Effector memory CD8-positive, alpha-beta T cell (primary cell): ENCODE data around the gene AGBL4.

Experiments
- ATAC-seq: fragments of 150-1000 bp; cut with Tn5 transposase; replicated peaks from 2 replicates; pipeline ENCODE4 v1.10.0; 2021; ENCODE audit warnings: mild to moderate bottlenecking, moderate library complexity
- DNase-seq, 3 experiments: peaks; one replicate each; pipeline ENCODE4 v3.0.0; 2021
- H3K27ac Mint-ChIP-seq, 2 donors: one replicate each; pipeline ENCODE4 v1.8.0; 2022; ENCODE audit warnings: mild to moderate bottlenecking in 2 of 2, mixed read lengths in 2 of 2, moderate library complexity in 2 of 2
- H3K27me3 Mint-ChIP-seq, 2 donors: one replicate each; pipeline ENCODE4 v1.8.0; 2022; ENCODE audit warnings: mixed read lengths in 2 of 2
- H3K36me3 Mint-ChIP-seq: one replicate; pipeline ENCODE4 v1.8.0; 2022; ENCODE audit warnings: mild to moderate bottlenecking, moderate library complexity, mixed read lengths; ENCODE audit not compliant: insufficient read depth
- H3K4me1 Mint-ChIP-seq, 2 donors: one replicate each; pipeline ENCODE4 v1.8.0; 2022; ENCODE audit warnings: low read depth in 2 of 2, mixed read lengths in 2 of 2
- H3K4me3 Mint-ChIP-seq, 2 donors: one replicate each; pipeline ENCODE4 v1.8.0; 2022; ENCODE audit warnings: mild to moderate bottlenecking in 2 of 2, mixed read lengths in 2 of 2, moderate library complexity in 2 of 2
- H3K9me3 Mint-ChIP-seq, 2 donors: one replicate each; pipeline ENCODE4 v1.8.0; 2022; ENCODE audit warnings: mixed read lengths in 2 of 2

Gene AGBL4

DNA sequence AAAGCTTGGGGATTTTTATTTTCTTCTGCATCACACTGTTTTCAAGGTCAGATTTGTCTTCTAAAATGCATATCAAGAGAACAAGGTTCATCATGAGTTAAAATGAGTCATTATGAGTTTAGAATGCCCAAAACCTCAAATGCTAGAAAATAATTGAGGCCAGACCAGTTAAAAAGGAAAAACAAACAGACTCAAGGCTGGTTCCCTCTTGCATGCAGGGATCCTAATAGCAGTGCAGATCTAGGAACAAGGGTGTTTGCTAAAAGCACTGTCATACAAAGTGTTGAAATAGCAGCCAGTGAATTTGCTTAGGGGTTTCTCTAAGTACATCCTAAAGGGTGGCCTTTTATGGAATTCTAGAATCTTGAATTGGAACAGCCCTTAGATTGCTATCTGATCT lies 1262.3 kb downstream of the AGBL4 start:
- peaks cover 12% of the 10 kb centered on the region for H3K36me3 Mint-ChIP-seq
- peaks cover 0 to 10% of the 10 kb centered on the region in 2 donors for H3K27me3 Mint-ChIP-seq
- no peaks in the 10 kb centered on the region for H3K4me1 Mint-ChIP-seq
- H3K4me3 Mint-ChIP-seq = no peak overlapping the region
- no peak overlapping the region for H3K27ac Mint-ChIP-seq
- DNase-seq (no peak), ATAC-seq (no peak)
- H3K9me3 Mint-ChIP-seq = no peaks in the 10 kb centered on the region

- Mint-ChIP-seq H3K27ac (no peak overlapping the region), H3K4me1 (no peaks in the 10 kb centered on the region), H3K9me3 (no peaks in the 10 kb centered on the region), H3K36me3 (peaks cover 12% of the 10 kb centered on the region), H3K4me3 (no peak overlapping the region), H3K27me3 (peaks cover 0 to 10% of the 10 kb centered on the region in 2 donors)
- ATAC-seq = no peak
- no peak for DNase-seq
Observed at GRCh38 chr1:48760857-48761256, 1262.9 kb downstream of the AGBL4 start.

- ATAC-seq (no peak), DNase-seq (no peak)
- Mint-ChIP-seq H3K27ac (no peak overlapping the region), H3K4me1 (no peaks in the 10 kb centered on the region), H3K36me3 (peaks cover 12% of the 10 kb centered on the region), H3K4me3 (no peak overlapping the region), H3K27me3 (peaks cover 0 to 9% of the 10 kb centered on the region in 2 donors), H3K9me3 (no peaks in the 10 kb centered on the region)
Observed at GRCh38 chr1:48758976-48759375, 1264.8 kb downstream of the AGBL4 start.

- ATAC-seq = no peak
- Mint-ChIP-seq H3K27me3 (no peaks in the 10 kb centered on the region), H3K27ac (no peak overlapping the region), H3K4me1 (no peaks in the 10 kb centered on the region), H3K4me3 (no peak overlapping the region), H3K9me3 (no peaks in the 10 kb centered on the region), H3K36me3 (peaks cover 12% of the 10 kb centered on the region)
- no peak for DNase-seq
Observed at GRCh38 chr1:48757363-48757762, 1266.4 kb downstream of the AGBL4 start.

- Mint-ChIP-seq H3K27ac (no peak overlapping the region), H3K4me1 (no peaks in the 10 kb centered on the region), H3K9me3 (no peaks in the 10 kb centered on the region), H3K27me3 (no peaks in the 10 kb centered on the region), H3K36me3 (peaks cover 12% of the 10 kb centered on the region), H3K4me3 (no peak overlapping the region)
- DNase-seq (no peak), ATAC-seq (no peak)
Observed at GRCh38 chr1:48756683-48757316, 1267.0 kb downstream of the AGBL4 start.

DNA sequence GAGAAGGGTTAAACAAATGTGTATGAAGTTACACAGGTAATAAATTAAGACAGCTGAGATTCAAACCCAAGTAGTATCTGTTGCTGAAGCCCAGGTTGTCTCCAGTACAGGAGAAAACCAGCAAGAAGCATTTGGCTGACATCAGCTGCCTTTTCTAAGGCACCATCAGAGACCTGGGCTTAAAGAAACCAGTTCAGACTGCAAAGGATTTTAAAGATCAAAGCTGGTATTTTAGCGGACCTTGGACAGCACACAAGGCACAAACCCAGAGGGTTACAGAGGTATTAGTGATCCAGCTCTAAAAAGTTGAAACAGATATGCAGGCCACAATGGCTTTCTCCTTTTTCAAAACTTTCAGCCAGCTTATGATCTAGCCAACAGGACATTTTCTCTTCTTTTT lies 1270.5 kb downstream of the AGBL4 start:
- no peaks in the 10 kb centered on the region for H3K27me3 Mint-ChIP-seq
- DNase-seq (no peak), ATAC-seq (no peak)
- H3K27ac Mint-ChIP-seq = no peak overlapping the region
- H3K9me3 Mint-ChIP-seq = no peaks in the 10 kb centered on the region
- peaks cover 9% of the 10 kb centered on the region for H3K36me3 Mint-ChIP-seq
- H3K4me1 Mint-ChIP-seq = no peaks in the 10 kb centered on the region
- H3K4me3 Mint-ChIP-seq = no peak overlapping the region

- H3K27me3 Mint-ChIP-seq = peaks cover 7 to 10% of the 10 kb centered on the region in 2 donors
Observed at GRCh38 chr1:48750109-48750508, 1273.6 kb downstream of the AGBL4 start.

GRCh38 chr1:48749068-48749467 lies 1274.7 kb downstream of the AGBL4 start:
- no peak overlapping the region for H3K4me3 Mint-ChIP-seq
- H3K36me3 Mint-ChIP-seq = peaks cover 8% of the 10 kb centered on the region
- no peak overlapping the region for H3K27ac Mint-ChIP-seq
- DNase-seq (no peak), ATAC-seq (no peak)
- H3K9me3 Mint-ChIP-seq = no peaks in the 10 kb centered on the region
- no peaks in the 10 kb centered on the region for H3K4me1 Mint-ChIP-seq
- peaks cover 7 to 10% of the 10 kb centered on the region in 2 donors for H3K27me3 Mint-ChIP-seq

More at GRCh38 chr1:48750109-48750508, 1273.6 kb downstream of the AGBL4 start:
- ATAC-seq (peak; percentile 51), DNase-seq (no peak)
- Mint-ChIP-seq H3K4me3 (no peak overlapping the region), H3K9me3 (no peaks in the 10 kb centered on the region), H3K4me1 (no peaks in the 10 kb centered on the region), H3K27ac (no peak overlapping the region), H3K36me3 (peaks cover 6% of the 10 kb centered on the region)

GRCh38 chr1:48746906-48747305 lies 1276.8 kb downstream of the AGBL4 start:
- Mint-ChIP-seq H3K4me3 (no peak overlapping the region), H3K27ac (no peak overlapping the region), H3K27me3 (peaks cover 7 to 10% of the 10 kb centered on the region in 2 donors), H3K36me3 (peaks cover 5% of the 10 kb centered on the region), H3K4me1 (no peaks in the 10 kb centered on the region), H3K9me3 (no peaks in the 10 kb centered on the region)
- ATAC-seq (no peak), DNase-seq (no peak)

DNA sequence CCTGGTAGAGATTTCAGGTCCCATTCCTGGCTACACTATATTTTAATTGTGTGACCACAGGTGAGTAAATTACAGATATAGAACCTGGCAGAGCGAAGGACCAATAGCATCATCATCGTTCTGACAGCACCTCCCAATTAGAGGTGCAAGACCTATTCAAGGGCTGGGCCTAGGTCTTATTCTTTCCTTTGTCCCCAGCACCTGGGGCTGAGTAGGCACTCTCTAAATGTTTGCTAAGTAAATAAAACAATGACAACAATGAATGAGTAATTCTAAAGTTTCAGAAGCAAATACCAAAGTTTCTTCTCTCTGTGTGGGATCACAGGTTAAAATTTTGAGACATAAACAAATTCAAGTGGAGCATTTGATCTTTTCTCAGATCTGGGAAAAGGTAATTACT lies 1279.7 kb downstream of the AGBL4 start:
- H3K4me1 Mint-ChIP-seq = no peaks in the 10 kb centered on the region
- H3K9me3 Mint-ChIP-seq = no peaks in the 10 kb centered on the region
- H3K27ac Mint-ChIP-seq = no peak overlapping the region
- H3K36me3 Mint-ChIP-seq = peaks cover 5% of the 10 kb centered on the region
- H3K27me3 Mint-ChIP-seq = peaks cover 7 to 10% of the 10 kb centered on the region in 2 donors
- H3K4me3 Mint-ChIP-seq = no peak overlapping the region
- DNase-seq (no peak), ATAC-seq (no peak)

DNA sequence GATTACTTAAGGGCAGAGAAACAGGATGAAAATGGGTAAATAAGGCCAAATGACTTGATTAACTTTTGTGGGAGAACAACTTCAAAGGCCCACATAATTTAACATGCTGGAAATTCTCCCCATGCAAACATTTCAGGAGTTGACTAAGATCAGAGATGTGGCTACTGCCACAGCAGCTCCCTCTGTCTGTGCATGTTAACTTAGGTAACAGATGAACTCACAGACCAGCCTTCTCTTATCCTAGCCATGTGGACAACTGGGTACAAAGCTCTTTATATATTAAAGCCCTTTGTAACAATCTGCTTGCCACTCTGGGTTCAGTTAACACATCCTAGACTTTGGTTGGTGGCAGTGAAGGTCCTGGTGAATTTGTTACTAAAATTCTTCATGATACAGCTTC lies 1280.3 kb downstream of the AGBL4 start:
- no peak overlapping the region for H3K4me3 Mint-ChIP-seq
- H3K4me1 Mint-ChIP-seq = no peaks in the 10 kb centered on the region
- DNase-seq = no peak
- H3K27me3 Mint-ChIP-seq = peaks cover 7 to 10% of the 10 kb centered on the region in 2 donors
- H3K9me3 Mint-ChIP-seq = no peaks in the 10 kb centered on the region
- ATAC-seq = no peak
- no peak overlapping the region for H3K27ac Mint-ChIP-seq
- H3K36me3 Mint-ChIP-seq = peaks cover 2% of the 10 kb centered on the region

- Mint-ChIP-seq H3K4me1 (no peaks in the 10 kb centered on the region), H3K27me3 (peaks cover under 1 to 4% of the 10 kb centered on the region in 2 donors), H3K9me3 (no peaks in the 10 kb centered on the region), H3K4me3 (no peak overlapping the region), H3K36me3 (peaks cover 2% of the 10 kb centered on the region), H3K27ac (no peak overlapping the region)
- DNase-seq = no peak
- ATAC-seq = no peak
Observed at GRCh38 chr1:48741380-48741779, 1282.4 kb downstream of the AGBL4 start.

GRCh38 chr1:48740621-48741020 lies 1283.1 kb downstream of the AGBL4 start:
- Mint-ChIP-seq H3K36me3 (peaks cover 2% of the 10 kb centered on the region), H3K27me3 (no peaks in the 10 kb centered on the region), H3K27ac (no peak overlapping the region), H3K4me3 (no peak overlapping the region), H3K4me1 (no peaks in the 10 kb centered on the region), H3K9me3 (no peaks in the 10 kb centered on the region)
- DNase-seq (no peak), ATAC-seq (no peak)

- no peaks in the 10 kb centered on the region for H3K9me3 Mint-ChIP-seq
- no peak overlapping the region for H3K4me3 Mint-ChIP-seq
- H3K27me3 Mint-ChIP-seq = no peaks in the 10 kb centered on the region
- no peak overlapping the region for H3K27ac Mint-ChIP-seq
- ATAC-seq = no peak
- no peaks in the 10 kb centered on the region for H3K4me1 Mint-ChIP-seq
- no peak for DNase-seq
- no peaks in the 10 kb centered on the region for H3K36me3 Mint-ChIP-seq
Observed at GRCh38 chr1:48739091-48739490, 1284.7 kb downstream of the AGBL4 start.

DNA sequence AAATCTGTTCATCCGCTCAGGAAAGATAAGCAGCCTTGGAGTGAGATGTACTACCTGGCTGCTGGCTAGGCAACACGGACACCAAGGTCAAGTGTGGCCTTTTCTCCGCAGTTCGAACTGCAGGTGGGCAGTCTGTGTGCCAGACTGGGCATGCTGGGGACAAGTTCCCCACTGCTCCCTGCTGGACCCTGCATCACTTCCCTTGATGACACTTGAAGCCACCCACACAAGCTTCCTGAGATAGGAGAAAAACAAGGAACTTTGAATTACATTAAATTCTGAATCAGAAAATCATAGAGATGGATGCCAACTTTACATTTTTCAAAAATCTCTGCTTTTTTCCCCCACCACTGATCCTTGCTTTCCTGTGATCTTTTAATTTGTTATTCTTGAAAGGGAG lies 1285.4 kb downstream of the AGBL4 start:
- H3K36me3 Mint-ChIP-seq = no peaks in the 10 kb centered on the region
- no peak for ATAC-seq
- no peaks in the 10 kb centered on the region for H3K4me1 Mint-ChIP-seq
- no peaks in the 10 kb centered on the region for H3K27me3 Mint-ChIP-seq
- H3K4me3 Mint-ChIP-seq = no peak overlapping the region
- H3K9me3 Mint-ChIP-seq = no peaks in the 10 kb centered on the region
- no peak for DNase-seq
- H3K27ac Mint-ChIP-seq = no peak overlapping the region
